GM21717 (cell line): Measurements from ENCODE around the gene UBE2Z.

Experiments used
- ATAC-seq: cut with Tn5 transposase; IDR thresholded peaks from one replicate; pipeline ENCODE4 v1.9.1; 2021; ENCODE audit warnings: mild to moderate bottlenecking, moderate library complexity; ENCODE audit not compliant: unreplicated experiment

The UBE2Z gene

DNA sequence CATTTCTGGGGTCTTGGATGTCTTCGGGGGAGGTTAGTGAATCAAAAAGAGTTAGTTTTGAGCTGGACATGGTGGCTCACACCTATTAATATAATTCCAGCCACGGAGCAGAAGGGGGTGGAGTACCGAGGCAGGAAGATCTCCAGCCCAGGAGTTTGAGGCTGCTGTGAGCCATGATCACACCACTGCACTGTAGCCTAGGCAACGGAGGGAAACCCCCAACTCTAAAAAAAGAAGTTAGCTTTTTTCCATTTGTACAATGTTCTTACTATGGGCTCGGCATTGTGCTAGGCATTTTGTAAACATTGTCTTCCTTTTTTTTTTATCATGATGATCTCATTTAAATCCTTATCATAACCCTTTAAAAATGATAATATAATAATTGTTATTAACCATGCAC lies 44.7 kb downstream of the UBE2Z start:
- ATAC-seq: no peak

DNA sequence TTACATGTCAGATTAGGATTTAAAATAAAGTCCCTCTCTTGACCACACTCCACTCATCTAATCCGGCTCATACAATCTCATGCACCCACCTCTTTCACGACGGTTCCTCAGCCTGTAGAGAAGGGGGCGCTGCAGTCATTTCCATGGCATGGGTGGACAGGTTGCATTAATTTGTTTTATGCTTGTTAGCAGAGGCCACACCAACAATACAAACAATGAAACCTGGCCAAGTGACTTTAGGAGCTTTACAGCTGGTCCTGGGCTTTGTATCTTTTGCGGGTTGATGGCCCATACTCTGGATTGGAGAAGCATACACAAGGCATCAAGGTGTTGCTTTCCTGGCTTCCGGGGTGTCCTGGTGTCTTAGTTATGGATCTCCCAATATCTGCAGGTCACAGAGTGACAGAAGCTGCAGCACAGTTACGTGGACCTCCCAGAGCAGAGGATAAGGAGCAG lies 46.1 kb downstream of the UBE2Z start:
- ATAC-seq: no peak

- no peak for ATAC-seq
Measured at GRCh38 chr17:48960834-48961515, 52.8 kb downstream of the UBE2Z start.

GRCh38 chr17:48961516-48962233 lies 53.5 kb downstream of the UBE2Z start:
- ATAC-seq: no peak

- ATAC-seq: no peak
Measured at GRCh38 chr17:48970224-48970623, 62.0 kb downstream of the UBE2Z start.

- no peak for ATAC-seq
Measured at GRCh38 chr17:48970865-48971687, 62.9 kb downstream of the UBE2Z start.

DNA sequence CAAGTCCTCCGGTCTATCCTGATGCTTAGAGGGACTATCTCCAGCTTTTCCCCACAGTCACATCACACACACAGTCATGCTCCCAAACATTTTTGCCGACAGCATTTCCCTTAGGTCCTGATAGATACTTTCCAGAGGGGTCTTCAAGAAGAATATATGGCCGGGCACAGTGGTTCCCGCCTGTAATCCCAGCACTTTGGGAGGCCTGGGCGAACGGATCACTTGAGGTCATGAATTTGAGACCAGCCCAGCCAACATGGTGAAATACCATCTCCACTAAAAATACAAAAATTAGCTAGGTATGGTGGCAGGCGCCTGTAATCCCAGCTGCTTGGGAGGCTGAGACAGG lies 64.5 kb downstream of the UBE2Z start:
- no peak for ATAC-seq

- ATAC-seq: no peak
Measured at GRCh38 chr17:48973806-48974205, 65.6 kb downstream of the UBE2Z start.
